GM18502 (cell line): Measurements from ENCODE around the gene STRBP.
"Not testable (repeated sequence)": the region's sequence is repeated elsewhere in the genome, so short reads cannot be mapped to it uniquely, and the experiment has no call there.

Source experiments
- ATAC-seq: cut with Tn5 transposase; IDR thresholded peaks from one replicate; pipeline ENCODE4 v1.9.1; 2021; ENCODE audit warnings: mild to moderate bottlenecking; ENCODE audit not compliant: unreplicated experiment, poor library complexity

Gene STRBP

GRCh38 chr9:123283455-123283854 lies 15.1 kb upstream of the STRBP start:
- no peak for ATAC-seq

DNA sequence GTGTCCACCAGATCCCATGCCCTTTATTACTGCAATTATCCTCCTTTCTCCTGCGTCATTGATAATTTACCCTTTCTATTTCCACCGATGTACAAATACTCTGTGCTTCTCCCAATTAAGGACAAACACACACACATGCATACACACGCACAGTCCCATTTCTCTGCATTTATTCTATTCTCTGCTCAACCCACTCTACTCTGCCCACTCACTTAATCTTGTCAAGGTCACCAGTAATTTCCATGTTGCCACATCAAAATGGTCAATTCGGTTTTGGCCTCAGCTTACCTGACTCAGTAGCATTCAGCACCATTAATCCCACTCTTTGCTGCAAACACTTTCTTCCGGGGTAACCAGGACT lies 14.6 kb upstream of the STRBP start:
- ATAC-seq = no peak

DNA sequence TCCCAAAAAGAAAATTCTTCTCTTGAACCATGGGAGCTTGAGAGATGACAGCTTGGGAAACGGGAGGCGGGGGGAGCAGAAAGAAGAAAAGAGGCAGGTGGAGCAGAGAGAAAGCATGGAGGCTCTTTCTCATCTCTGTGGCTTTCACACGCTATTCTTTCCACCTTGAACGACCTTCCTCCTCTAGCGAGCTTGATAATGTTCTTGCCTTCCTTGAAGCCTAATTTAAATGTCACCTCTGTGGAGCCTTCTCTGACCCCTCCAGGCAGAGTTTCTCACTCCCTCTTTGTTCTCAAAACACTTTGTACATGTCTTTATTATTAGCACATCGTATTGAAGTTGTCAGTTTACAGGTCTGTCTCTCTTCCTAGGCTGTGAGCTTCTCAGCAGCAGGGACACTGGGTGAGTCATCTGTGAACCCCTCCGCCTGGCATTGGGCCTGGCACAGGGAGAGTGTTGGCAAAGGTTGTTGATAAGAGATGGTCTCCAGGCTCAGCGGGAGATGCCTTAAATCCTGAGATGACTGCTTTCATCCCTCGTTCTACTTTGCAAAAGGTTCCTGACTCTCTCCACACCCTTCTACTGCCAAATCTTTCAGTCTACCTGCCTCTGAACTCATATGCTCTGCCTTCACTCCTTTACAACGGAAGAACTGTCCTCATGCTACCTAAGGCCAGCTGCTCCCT lies 14.1 kb upstream of the STRBP start:
- no peak for ATAC-seq

GRCh38 chr9:123281659-123282350 lies 13.4 kb upstream of the STRBP start:
- no peak for ATAC-seq

GRCh38 chr9:123278879-123279493 lies 10.6 kb upstream of the STRBP start:
- ATAC-seq = not testable (repeated sequence)

GRCh38 chr9:123278361-123278760 lies 10.0 kb upstream of the STRBP start:
- no peak for ATAC-seq

GRCh38 chr9:123276551-123276950 lies 8.2 kb upstream of the STRBP start:
- ATAC-seq = no peak

DNA sequence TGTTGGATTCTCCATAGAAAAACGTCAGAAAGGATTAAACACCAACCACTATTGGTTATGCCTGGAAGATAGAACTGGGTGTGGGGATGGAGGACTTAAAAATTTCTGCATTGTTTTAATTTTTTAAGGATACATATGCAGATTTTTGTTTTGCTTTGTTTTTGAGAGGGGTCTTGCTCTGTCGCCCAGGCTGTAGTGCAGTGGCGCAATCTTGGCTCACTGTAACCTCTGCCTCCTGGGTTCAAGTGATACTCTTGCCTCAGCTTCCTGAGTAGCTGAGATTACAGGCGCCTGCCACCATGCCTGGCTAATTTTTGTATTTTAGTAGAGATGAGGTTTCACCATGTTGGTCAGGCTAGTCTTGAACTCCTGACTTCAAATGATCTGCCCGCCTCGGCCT lies 2.7 kb upstream of the STRBP start:
- not testable (repeated sequence) for ATAC-seq

DNA sequence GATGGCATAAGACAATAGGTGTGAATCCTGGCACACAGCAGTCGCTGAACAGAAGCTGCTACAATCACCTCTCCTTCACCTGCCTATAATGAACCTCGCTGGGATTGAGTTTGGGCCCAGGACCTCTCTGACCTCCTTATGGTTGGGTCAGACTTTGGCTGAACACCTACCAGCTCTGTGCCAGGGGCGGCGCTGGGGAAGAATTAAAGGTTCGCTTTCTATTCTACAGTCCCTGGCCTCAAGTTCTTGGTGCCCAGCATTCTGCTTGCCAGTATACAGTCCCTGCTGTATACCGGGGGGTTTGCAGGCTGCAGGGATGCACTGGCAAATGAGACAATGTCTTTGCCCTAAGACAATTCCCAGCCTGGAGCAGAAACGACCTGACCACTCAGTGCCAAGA lies 895 bp upstream of the STRBP start:
- ATAC-seq = no peak

DNA sequence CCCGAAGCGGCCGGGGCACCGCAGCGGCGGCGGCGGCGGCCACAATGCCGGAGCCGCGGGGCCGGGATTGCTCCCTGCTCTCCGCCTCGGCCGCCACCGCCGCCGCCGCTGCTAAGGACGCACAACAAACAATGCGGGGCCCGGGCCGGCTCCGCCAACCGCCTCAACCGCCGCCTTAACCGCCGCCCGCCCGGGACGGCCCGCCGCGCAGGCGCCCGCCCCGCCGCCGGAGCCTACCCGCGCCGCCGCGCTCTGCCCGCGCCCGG lies 254 bp downstream of the STRBP start:
- no peak for ATAC-seq

DNA sequence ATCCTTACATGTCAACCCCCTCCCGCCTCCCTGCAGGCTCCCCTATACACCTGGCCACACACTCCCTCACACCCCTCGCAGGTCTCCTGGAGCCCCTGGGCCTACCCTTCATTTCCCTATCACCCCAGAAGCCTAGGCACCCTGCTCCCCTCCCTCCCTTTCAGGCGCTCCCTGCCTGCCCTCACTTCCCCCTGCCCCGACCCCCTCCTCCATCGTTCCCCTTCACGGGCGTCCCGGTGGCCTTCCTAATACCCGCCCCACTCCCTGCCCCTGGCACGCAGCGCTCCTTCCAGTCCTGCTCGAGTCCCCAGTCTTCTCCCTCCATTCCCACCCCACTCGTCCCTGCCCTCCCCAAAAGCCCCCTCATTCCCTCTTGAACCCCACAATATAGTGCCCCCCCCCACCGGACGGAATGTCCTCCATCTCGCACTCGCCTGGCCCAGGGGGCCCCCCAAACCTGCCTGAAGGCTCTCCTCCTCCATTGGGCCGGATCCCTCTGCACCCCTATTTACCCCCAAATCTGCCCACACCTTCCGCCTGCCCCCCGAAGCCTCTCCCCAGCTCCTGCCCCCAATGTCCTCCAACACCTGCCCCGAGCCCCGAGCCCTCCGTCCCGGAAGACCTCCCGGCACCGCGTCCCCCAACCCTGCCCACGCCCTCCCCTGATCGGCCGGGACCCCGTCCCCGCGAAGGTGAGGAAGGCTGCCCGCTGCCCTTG lies 746 bp downstream of the STRBP start:
- ATAC-seq = no peak

DNA sequence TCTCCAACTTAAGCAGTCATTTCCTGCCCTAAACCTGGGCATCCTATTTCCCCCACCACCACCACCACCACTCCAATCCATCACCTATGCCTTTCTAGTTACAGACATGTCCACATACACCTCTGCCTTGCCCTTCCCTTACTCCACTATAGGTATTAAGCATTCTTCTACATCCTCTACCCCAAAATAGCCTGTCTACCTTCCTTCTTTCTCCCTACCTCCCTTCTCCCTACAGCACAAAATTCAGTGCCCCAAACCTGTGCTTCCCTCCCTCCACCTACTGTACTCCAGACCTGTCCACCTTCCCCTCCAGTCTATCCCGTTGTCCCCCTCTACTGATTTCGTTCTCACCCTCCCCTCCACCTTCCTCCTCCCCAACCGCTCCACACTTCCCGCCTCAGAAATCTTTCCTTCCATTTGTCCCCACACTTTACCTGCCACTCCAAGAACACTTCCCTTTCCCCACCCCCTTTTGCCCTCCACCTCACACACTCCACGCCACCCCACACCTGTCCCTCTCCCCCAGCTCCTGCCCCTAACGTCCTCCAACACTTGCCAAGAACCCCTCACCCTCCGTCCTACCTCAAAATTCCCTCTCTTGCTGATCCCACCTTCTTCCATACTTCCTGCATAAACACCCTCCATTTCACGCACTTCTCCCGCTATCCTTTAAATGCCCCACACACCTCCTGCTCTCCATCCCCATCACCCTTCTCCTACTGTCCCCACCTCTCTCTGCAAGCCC lies 1.6 kb downstream of the STRBP start:
- no peak for ATAC-seq

DNA sequence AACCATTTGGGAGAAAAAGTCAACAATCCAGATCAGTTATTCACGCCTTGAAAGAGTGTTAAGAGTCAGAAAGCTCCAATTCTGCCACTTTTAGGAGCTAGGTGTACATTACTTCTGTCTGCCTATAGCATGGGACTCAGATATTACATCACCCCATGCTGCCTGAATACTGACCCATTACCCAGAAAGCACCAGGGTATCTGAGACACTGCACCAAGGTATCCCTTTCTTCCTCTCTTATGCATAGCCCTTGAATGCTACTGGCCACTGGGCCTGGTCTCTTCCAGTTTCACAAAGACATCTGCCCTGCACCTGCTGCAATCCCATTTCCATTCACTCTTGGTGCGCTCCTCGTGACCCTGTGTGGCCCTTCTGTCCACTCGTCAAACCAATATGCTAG lies 2.6 kb downstream of the STRBP start:
- no peak for ATAC-seq

- no peak for ATAC-seq
Observed at GRCh38 chr9:123263227-123263626, 5.2 kb downstream of the STRBP start.

DNA sequence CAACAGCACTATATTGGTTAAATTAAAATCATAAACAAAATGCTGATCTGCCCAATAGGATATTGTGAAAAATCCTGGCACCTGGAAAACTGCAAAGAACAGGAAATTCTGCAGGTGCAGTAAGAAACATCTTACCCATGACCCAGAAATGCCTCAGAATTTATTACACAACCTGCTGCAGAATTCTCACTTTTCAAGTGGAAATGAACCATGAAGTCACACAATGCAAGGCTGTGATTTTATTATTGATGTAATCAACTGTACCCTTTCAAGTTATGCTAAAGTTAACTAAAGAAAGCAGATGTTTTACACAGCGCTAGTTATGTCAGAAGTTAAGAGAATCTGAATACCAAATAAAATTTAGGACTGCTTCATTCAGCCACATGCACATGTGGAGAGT lies 6.0 kb downstream of the STRBP start:
- ATAC-seq = no peak

GRCh38 chr9:123261006-123261677 lies 7.2 kb downstream of the STRBP start:
- ATAC-seq = no peak

GRCh38 chr9:123260340-123260739 lies 8.0 kb downstream of the STRBP start:
- no peak for ATAC-seq

GRCh38 chr9:123257276-123257675 lies 11.1 kb downstream of the STRBP start:
- no peak for ATAC-seq

DNA sequence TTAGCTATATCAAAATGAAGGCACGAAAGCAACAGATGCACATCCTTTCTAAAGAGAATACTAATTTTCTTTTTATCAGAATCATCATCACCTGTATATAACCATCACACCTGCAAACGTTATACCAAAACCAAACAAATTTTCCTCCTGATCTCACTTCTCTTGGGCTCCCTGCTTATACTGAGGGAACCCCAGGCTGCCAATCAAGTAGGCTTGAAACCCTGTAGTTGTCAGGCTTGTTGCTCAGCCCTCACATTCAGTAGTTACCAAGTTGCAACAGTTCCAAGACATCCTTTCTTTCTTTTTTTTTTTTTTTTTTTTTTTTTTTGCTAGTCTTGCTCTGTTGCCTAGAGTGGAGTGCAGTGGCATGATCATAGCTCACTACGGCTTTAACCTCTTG lies 12.7 kb downstream of the STRBP start:
- no peak for ATAC-seq

GRCh38 chr9:123253204-123253603 lies 15.2 kb downstream of the STRBP start:
- ATAC-seq = no peak
